ENCODE measurements around the gene RBP7.
"Not testable (repeated sequence)": the region's sequence is repeated elsewhere in the genome, so short reads cannot be mapped to it uniquely, and the experiment has no call there.

The RBP7 gene

GRCh38 chr1:10014016-10014415 lies 17.0 kb downstream of the RBP7 start:
- no peak for DNase-seq (ENCODE audit: low read depth)
- no peak for TF ChIP-seq CTCF (IDR thresholded peaks at IDR 0.05; ENCODE audit: insufficient read depth, low read depth, low read length, missing control alignments)
- H3K4me3 ChIP-seq (ENCODE audit: low read depth, low read length): no peak overlapping the region

DNA sequence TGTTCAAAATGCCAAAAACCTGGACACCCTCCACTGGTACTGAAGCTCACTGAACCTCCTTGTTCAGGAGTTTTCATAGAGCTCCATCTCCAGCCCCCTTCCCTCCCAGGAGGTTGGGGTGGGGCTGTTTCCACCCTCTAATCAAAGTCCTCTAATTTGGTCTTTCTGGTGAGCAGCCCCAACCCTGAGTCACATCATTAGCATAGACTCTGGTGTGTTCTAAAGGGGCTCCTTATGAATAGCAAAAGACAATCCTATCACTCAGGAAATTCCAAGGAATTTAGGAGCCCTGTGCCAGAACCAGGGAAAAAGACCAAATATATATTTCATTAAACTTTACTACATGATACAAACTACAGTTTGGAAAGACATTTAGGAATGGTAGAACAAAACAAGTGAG lies 22.5 kb downstream of the RBP7 start:
- TF ChIP-seq CTCF (IDR thresholded peaks at IDR 0.05; ENCODE audit: insufficient read depth, low read depth, low read length, missing control alignments): no peak
- no peak overlapping the region for H3K4me3 ChIP-seq (ENCODE audit: low read depth, low read length)
- no peak for DNase-seq (ENCODE audit: low read depth)

GRCh38 chr1:10020086-10020485 lies 23.1 kb downstream of the RBP7 start:
- no peak for DNase-seq (ENCODE audit: low read depth)
- no peak overlapping the region for H3K4me3 ChIP-seq (ENCODE audit: low read depth, low read length)
- TF ChIP-seq CTCF (IDR thresholded peaks at IDR 0.05; ENCODE audit: insufficient read depth, low read depth, low read length, missing control alignments): no peak

DNA sequence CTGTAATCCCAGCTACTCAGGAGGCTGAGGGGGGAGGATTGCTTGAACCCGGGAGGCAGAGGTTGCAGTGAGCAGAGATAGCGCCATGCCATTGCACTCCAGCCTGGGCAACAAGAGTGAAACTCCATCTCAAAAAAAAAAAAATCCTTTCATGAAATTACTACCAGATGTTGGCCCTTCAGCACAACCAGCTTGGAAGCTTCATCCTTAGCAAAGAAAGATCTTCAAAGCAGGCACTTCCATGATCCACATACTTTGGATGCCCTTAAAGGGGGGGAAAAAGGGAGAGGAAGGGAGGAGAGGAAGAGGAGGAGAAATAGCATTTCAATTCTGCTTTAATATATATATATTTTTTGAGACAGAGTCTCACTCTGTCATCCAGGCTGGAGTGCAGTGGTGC lies 23.6 kb downstream of the RBP7 start:
- H3K4me3 ChIP-seq (ENCODE audit: low read depth, low read length); DNase-seq (ENCODE audit: low read depth): not testable (repeated sequence)

DNA sequence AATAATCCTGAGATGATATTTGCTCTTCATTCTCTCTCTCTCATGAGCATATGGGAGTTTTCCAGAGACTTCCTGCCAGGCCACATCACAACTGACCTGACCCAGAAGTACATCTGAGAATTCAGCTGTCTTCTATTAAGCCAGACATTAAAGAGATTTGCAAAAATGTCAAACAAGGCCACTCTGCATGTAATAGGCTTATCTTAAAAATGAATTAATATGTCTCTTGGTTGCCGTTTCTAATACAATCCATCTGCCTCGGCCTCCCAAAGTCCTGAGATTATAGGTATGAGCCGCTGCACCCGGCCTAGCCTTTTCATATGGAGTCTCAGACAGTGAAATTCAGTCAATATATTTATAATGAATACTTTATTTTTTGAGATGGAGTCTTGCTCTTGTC lies 25.0 kb downstream of the RBP7 start:
- DNase-seq (ENCODE audit: low read depth): not testable (repeated sequence)

GRCh38 chr1:10022656-10023055 lies 25.6 kb downstream of the RBP7 start:
- no peak overlapping the region for H3K4me3 ChIP-seq (ENCODE audit: low read depth, low read length)
- TF ChIP-seq CTCF (IDR thresholded peaks at IDR 0.05; ENCODE audit: insufficient read depth, low read depth, low read length, missing control alignments): no peak
- no peak for DNase-seq (ENCODE audit: low read depth)

More for the DNA sequence above, 25.0 kb downstream of the RBP7 start:
- H3K4me3 ChIP-seq (ENCODE audit: low read depth, low read length): not testable (repeated sequence)

GRCh38 chr1:10025354-10025753 lies 28.3 kb downstream of the RBP7 start:
- DNase-seq (ENCODE audit: low read depth): no peak
- no peak for TF ChIP-seq CTCF (IDR thresholded peaks at IDR 0.05; ENCODE audit: insufficient read depth, low read depth, low read length, missing control alignments)
- no peak overlapping the region for H3K4me3 ChIP-seq (ENCODE audit: low read depth, low read length)

- no peak for TF ChIP-seq CTCF (IDR thresholded peaks at IDR 0.05; ENCODE audit: insufficient read depth, low read depth, low read length, missing control alignments)
- no peak for DNase-seq (ENCODE audit: low read depth)
- H3K4me3 ChIP-seq (ENCODE audit: low read depth, low read length): no peak overlapping the region
Observed at GRCh38 chr1:10027027-10027426, 30.0 kb downstream of the RBP7 start.

GRCh38 chr1:10028956-10029500 lies 32.0 kb downstream of the RBP7 start:
- not testable (repeated sequence) for DNase-seq (ENCODE audit: low read depth); H3K4me3 ChIP-seq (ENCODE audit: low read depth, low read length)

Data from GM12865 (cell line).